IMR-90 (cell line): ENCODE data around the gene KCNQ1. TPM values are rescaled to one million over a fixed set of nuclear protein-coding genes. Genes with fewer than 3 reads are reported as not detected.

Source experiments
- ATAC-seq: fragments of 200-7000 bp; cut with Tn5 transposase; 2 replicates; pipeline ENCODE4 v1.9.1; 2020; ENCODE audit warnings: low read depth, mild to moderate bottlenecking, moderate library complexity
- BruUV-seq: library from RNA; stranded (reverse); fragments of 400-500 nt; replicated peaks from 2 replicates; lab custom pipeline; 2021; lab: Mats Ljungman, UMichigan
- CTCF ChIA-PET: fragments of 300-600 bp; formaldehyde crosslinking; extraction: SDS; loops from one replicate; lab custom pipeline; 2021; ENCODE audit warnings: antibody characterized with exemption; lab: Yijun Ruan, JAX
- POLR2A ChIA-PET: fragments of 300-600 bp; sonication (Branson Sonifier 250); formaldehyde crosslinking; loops from one replicate; lab custom pipeline; 2022; ENCODE audit warnings: antibody characterized with exemption; ENCODE audit not compliant: unreplicated experiment; lab: Charles Lee
- DNase-seq: peaks from one replicate; pipeline ENCODE4 v3.0.0; 2013
- H2AFZ ChIP-seq: replicated peaks from 2 replicates; pipeline ENCODE3; 2013; ENCODE audit warnings: low read length, mild to moderate bottlenecking; ENCODE audit not compliant: poor library complexity
- H2AK5ac ChIP-seq: 2 replicates; pipeline ENCODE4 v1.6.1; 2013; ENCODE audit warnings: low read depth, low read length, inconsistent platforms
- H2AK9ac ChIP-seq: replicated peaks from 2 replicates; pipeline ENCODE3; 2013; ENCODE audit warnings: mild to moderate bottlenecking, low read depth, low read length, moderate library complexity; ENCODE audit not compliant: poor library complexity
- H2BK120ac ChIP-seq: 2 replicates; pipeline ENCODE4 v1.6.1; 2013; ENCODE audit warnings: low read depth, low read length, inconsistent platforms
- H2BK15ac ChIP-seq: 3 replicates; pipeline ENCODE4 v1.6.1; 2013; ENCODE audit warnings: low read depth, low read length, inconsistent platforms
- H2BK20ac ChIP-seq: 2 replicates; pipeline ENCODE4 v1.6.1; 2013; ENCODE audit warnings: low read depth, mild to moderate bottlenecking, inconsistent platforms, low read length, moderate library complexity
- H2BK5ac ChIP-seq: 2 replicates; pipeline ENCODE4 v1.6.1; 2013; ENCODE audit warnings: mild to moderate bottlenecking, low read depth, low read length, inconsistent platforms; ENCODE audit not compliant: poor library complexity, severe bottlenecking
- H3K14ac ChIP-seq: replicated peaks from 2 replicates; pipeline ENCODE4 v1.6.1; 2013; ENCODE audit warnings: low read depth, low read length, inconsistent platforms
- H3K18ac ChIP-seq: 2 replicates; pipeline ENCODE4 v1.6.1; 2013; ENCODE audit warnings: low read depth, low read length, control low read depth
- H3K23ac ChIP-seq: 2 replicates; pipeline ENCODE4 v1.6.1; 2013; ENCODE audit warnings: low read depth, low read length, inconsistent platforms
- H3K27ac ChIP-seq: 2 replicates; pipeline ENCODE4 v1.5.1; 2013; ENCODE audit warnings: mild to moderate bottlenecking, control low read depth, low read length; ENCODE audit not compliant: insufficient read depth
- H3K27me3 ChIP-seq: 2 replicates; pipeline ENCODE4 v1.6.1; 2013; ENCODE audit warnings: low read length; ENCODE audit not compliant: control insufficient read depth, insufficient read depth
- H3K36me3 ChIP-seq: 2 replicates; pipeline ENCODE4 v1.6.1; 2013; ENCODE audit warnings: low read length, mixed read lengths; ENCODE audit not compliant: control insufficient read depth, insufficient read depth
- H3K4ac ChIP-seq: 2 replicates; pipeline ENCODE4 v1.6.1; 2013; ENCODE audit warnings: low read depth, low read length, inconsistent platforms
- H3K4me1 ChIP-seq: 2 replicates; pipeline ENCODE4 v1.6.1; 2013; ENCODE audit warnings: low read length, mixed read lengths; ENCODE audit not compliant: control insufficient read depth, insufficient read depth
- H3K4me2 ChIP-seq: 2 replicates; pipeline ENCODE4 v1.6.1; 2013; ENCODE audit warnings: low read depth, mild to moderate bottlenecking, control low read depth, low read length, moderate library complexity
- H3K4me3 ChIP-seq: 2 replicates; pipeline ENCODE4 v1.5.1; 2013; ENCODE audit warnings: low read depth, mild to moderate bottlenecking, control low read depth, low read length, moderate library complexity; ENCODE audit not compliant: insufficient read depth
- H3K56ac ChIP-seq: 2 replicates; pipeline ENCODE4 v1.6.1; 2013; ENCODE audit warnings: low read length, inconsistent platforms; ENCODE audit not compliant: insufficient read depth; ENCODE audit errors: extremely low read depth
- H3K79me1 ChIP-seq, 2 experiments: 2 replicates each; pipeline ENCODE4 v1.6.1; 2013; ENCODE audit warnings: low read length in 2 of 2, inconsistent platforms in 1 of 2, low read depth in 1 of 2
- H3K9ac ChIP-seq: 2 replicates; pipeline ENCODE4 v1.6.1; 2013; ENCODE audit warnings: low read depth, low read length, control low read depth
- H3K9me1 ChIP-seq: 2 replicates; pipeline ENCODE4 v1.6.1; 2013; ENCODE audit warnings: low read length, inconsistent platforms; ENCODE audit not compliant: insufficient read depth
- H3K9me3 ChIP-seq: 2 replicates; pipeline ENCODE4 v1.6.1; 2013; ENCODE audit warnings: low read length; ENCODE audit not compliant: control insufficient read depth, insufficient read depth
- H4K20me1 ChIP-seq: 2 replicates; pipeline ENCODE4 v1.6.1; 2013; ENCODE audit warnings: low read length, inconsistent platforms; ENCODE audit not compliant: insufficient read depth
- H4K5ac ChIP-seq: 2 replicates; pipeline ENCODE4 v1.6.1; 2013; ENCODE audit warnings: mild to moderate bottlenecking, low read depth, low read length, control low read depth
- H4K8ac ChIP-seq, 2 experiments: 2 replicates each; pipeline ENCODE4 v1.6.1; 2013; ENCODE audit warnings: low read depth in 2 of 2, low read length in 2 of 2, control low read depth in 1 of 2, inconsistent platforms in 1 of 2
- H4K91ac ChIP-seq: 2 replicates; pipeline ENCODE4 v1.6.1; 2013; ENCODE audit warnings: low read depth, low read length, inconsistent platforms; ENCODE audit not compliant: insufficient read depth
- BHLHE40 ChIP-seq: fragments of 150-350 bp; IDR thresholded peaks from 2 replicates; pipeline ENCODE4 v1.6.1; 2016; ENCODE audit warnings: mild to moderate bottlenecking, low read depth, low read length
- CEBPB ChIP-seq: IDR thresholded peaks from 2 replicates; pipeline ENCODE4 v1.6.1; 2012; ENCODE audit warnings: low read depth, low read length, improper control_type of control experiment
- CHD1 ChIP-seq: IDR thresholded peaks from 2 replicates; pipeline ENCODE4 v1.6.1; 2012; ENCODE audit warnings: low read depth, low read length, improper control_type of control experiment
- CTCF ChIP-seq: conservative IDR thresholded peaks from 2 replicates; pipeline ENCODE4 v1.5.1; 2012; ENCODE audit warnings: mild to moderate bottlenecking, low read depth, low read length, improper control_type of control experiment
- ELK1 ChIP-seq: fragments of 150-350 bp; IDR thresholded peaks from 2 replicates; pipeline ENCODE4 v1.6.1; 2016; ENCODE audit warnings: low read depth, mild to moderate bottlenecking, low read length, moderate library complexity, borderline replicate concordance
- MAFK ChIP-seq: IDR thresholded peaks from 2 replicates; pipeline ENCODE4 v1.6.1; 2012; ENCODE audit warnings: low read depth, low read length, improper control_type of control experiment
- MAZ ChIP-seq: IDR thresholded peaks from 2 replicates; pipeline ENCODE4 v1.6.1; 2012; ENCODE audit warnings: low read depth, mild to moderate bottlenecking, low read length, improper control_type of control experiment, moderate library complexity, borderline replicate concordance
- MXI1 ChIP-seq: IDR thresholded peaks from 2 replicates; pipeline ENCODE4 v1.6.1; 2012; ENCODE audit warnings: low read depth, mild to moderate bottlenecking, low read length, moderate library complexity, borderline replicate concordance
- NFE2L2 ChIP-seq: fragments of 150-350 bp; IDR thresholded peaks from 2 replicates; pipeline ENCODE4 v1.6.1; 2016; ENCODE audit warnings: low read depth, mild to moderate bottlenecking, low read length
- POLR2A ChIP-seq: IDR thresholded peaks from 2 replicates; pipeline ENCODE4 v1.6.1; 2012; ENCODE audit warnings: mild to moderate bottlenecking, low read depth, low read length
- RAD21 ChIP-seq: IDR thresholded peaks from 2 replicates; pipeline ENCODE4 v1.6.1; 2012; ENCODE audit warnings: low read length, improper control_type of control experiment
- RCOR1 ChIP-seq: IDR thresholded peaks from 2 replicates; pipeline ENCODE4 v1.6.1; 2012; ENCODE audit warnings: mild to moderate bottlenecking, low read length, improper control_type of control experiment; ENCODE audit not compliant: insufficient replicate concordance
- RFX5 ChIP-seq: IDR thresholded peaks from 2 replicates; pipeline ENCODE4 v1.8.0; 2012; ENCODE audit warnings: low read depth, mild to moderate bottlenecking, low read length, moderate library complexity
- SMC3 ChIP-seq: fragments of 150-350 bp; IDR thresholded peaks from 2 replicates; pipeline ENCODE4 v1.6.1; 2016; ENCODE audit warnings: low read depth, mild to moderate bottlenecking, antibody characterized with exemption, low read length, moderate library complexity
- USF2 ChIP-seq: fragments of 150-350 bp; IDR thresholded peaks from 2 replicates; pipeline ENCODE4 v1.6.1; 2017; ENCODE audit warnings: mild to moderate bottlenecking, antibody characterized with exemption, low read length, low read depth
- WGBS, 2 experiments: methylation state at CpG; one replicate each; pipeline versions ENCODE4 v1.1.5 to v1.1.7; 2013; ENCODE audit warnings: missing lambda C conversion rate in 2 of 2; ENCODE audit not compliant: insufficient read length in 1 of 2; ENCODE audit errors: extremely low coverage in 2 of 2; 5-methylcytosine and 5-hydroxymethylcytosine counted together
- dilution Hi-C: fragments of 300-500 bp; cut with HindIII; formaldehyde crosslinking; loops from one replicate; pipeline ENCODE4 v1.14.3; 2018; ENCODE audit warnings: low sequenced_read_pairs; ENCODE audit not compliant: unreplicated experiment
- in situ Hi-C: fragments of 300-500 bp; cut with MboI; formaldehyde crosslinking; loops from 3 replicates; pipeline ENCODE4 v1.14.3; 2019; ENCODE audit warnings: low sequenced_read_pairs, inconsistent platforms, mixed read lengths
- intact Hi-C: fragments of 100-400 bp; cut with micrococcal nuclease; formaldehyde crosslinking; loops from 2 replicates; pipeline ENCODE4 v1.10.0; 2022
- polyA plus RNA-seq, 3 experiments: library from polyadenylated mRNA; depleted of rRNA; stranded (reverse); fragments of >200 nt; gene quantifications; 2 replicates each; pipeline ENCODE4 v1.2.3, GENCODE V29; 2012; ENCODE audit warnings: low replicate concordance in 1 of 3
- total RNA-seq: library from RNA; depleted of rRNA; stranded (reverse); fragments of >200 nt; gene quantifications from 2 replicates; pipeline ENCODE4 v1.2.3, GENCODE V29; 2012

The KCNQ1 gene
- total and polyA plus RNA-seq, 2 of the 4 experiments (the other 2 are of a cell fraction): 0.07 TPM; not detected in 1

- peaks cover 26% of the 10 kb centered on the region for H3K27me3 ChIP-seq
- H2BK5ac ChIP-seq: no peak overlapping the region
- no peak overlapping the region for H2BK120ac ChIP-seq
- no peaks in the 10 kb centered on the region for H3K79me1 ChIP-seq
- no peak for DNase-seq
- H3K9me1 ChIP-seq: no peaks in the 10 kb centered on the region
- H3K4me3 ChIP-seq: no peak overlapping the region
- no peak overlapping the region for H3K4me2 ChIP-seq
- no peak overlapping the region for H3K23ac ChIP-seq
- H3K14ac ChIP-seq: no peak overlapping the region
- no peak overlapping the region for H3K18ac ChIP-seq
- no TSS peak for BruUV-seq
- H4K8ac ChIP-seq: no peak overlapping the region
- no peak overlapping the region for H2AK9ac ChIP-seq
- H4K5ac ChIP-seq: no peak overlapping the region
- no peak overlapping the region for H4K91ac ChIP-seq
- no peak overlapping the region for H2AFZ ChIP-seq
- no peak overlapping the region for H3K9ac ChIP-seq
- intact Hi-C loops (no loop called here), dilution Hi-C loops (no loop called here), in situ Hi-C loops (no loop called here)
- H2AK5ac ChIP-seq: no peak overlapping the region
- H3K56ac ChIP-seq: no peak overlapping the region
- no peak overlapping the region for H2BK20ac ChIP-seq
- ChIA-PET CTCF (no interaction called here), POLR2A (no interaction called here)
- no peaks in the 10 kb centered on the region; the same call in 1 of the 2 replicates for H4K20me1 ChIP-seq
- WGBS, 2 experiments: 80% methylated on average over 1 of the region's 10 CpGs; no CpG with 5 or more reads in 1 of the 2 experiments
- ATAC-seq: no peak
- H2BK15ac ChIP-seq: no peak overlapping the region
- H3K4me1 ChIP-seq: no peaks in the 10 kb centered on the region
- H3K9me3 ChIP-seq: no peaks in the 10 kb centered on the region
- H3K27ac ChIP-seq: no peak overlapping the region
- no peak overlapping the region for H3K4ac ChIP-seq
- no peaks in the 10 kb centered on the region for H3K36me3 ChIP-seq
- TF ChIP-seq RAD21 (no peak), MAFK (no peak), RFX5 (no peak), MXI1 (no peak), NFE2L2 (no peak), RCOR1 (no peak), BHLHE40 (no peak), SMC3 (no peak), CHD1 (no peak), ELK1 (no peak), CEBPB (no peak), USF2 (no peak), POLR2A (no peak), CTCF (no peak), MAZ (no peak)
These were observed 97.6 kb downstream of the KCNQ1 start for GRCh38 chr11:2542406-2542805.
